OCI-LY3 (cell line): Measurements from ENCODE around the gene LPCAT2.

Experiments used
- H2AFZ ChIP-seq: fragments of 200-600, 300-600 bp; shearing (Covaris generic); 2 replicates; pipeline ENCODE4 v1.6.0; 2014; ENCODE audit warnings: antibody characterized with exemption, low read depth, low read length
- H3K27ac ChIP-seq: fragments of 200-600, 300-600 bp; sonication (generic); 2 replicates; pipeline ENCODE4 v1.5.1; 2014; ENCODE audit warnings: mild to moderate bottlenecking, low read length, moderate library complexity, mixed read lengths
- H3K27me3 ChIP-seq: fragments of 200-600, 300-600 bp; sonication (generic); 2 replicates; pipeline ENCODE4 v1.6.1; 2014; ENCODE audit warnings: low read depth, low read length, mixed read lengths
- H3K36me3 ChIP-seq: fragments of 200-600, 300-600 bp; sonication (generic); replicated peaks from 2 replicates; pipeline ENCODE3; 2014; ENCODE audit warnings: low read depth, low read length, mixed read lengths
- H3K4me1 ChIP-seq: fragments of 300-600, 200-600 bp; sonication (generic); 2 replicates; pipeline ENCODE4 v1.6.1; 2014; ENCODE audit warnings: low read length, mixed read lengths
- H3K4me2 ChIP-seq: fragments of 200-600, 300-600 bp; sonication (generic); 2 replicates; pipeline ENCODE4 v1.6.1; 2014; ENCODE audit warnings: low read length, mixed read lengths
- H3K4me3 ChIP-seq: fragments of 300-600, 200-600 bp; sonication (generic); 2 replicates; pipeline ENCODE4 v1.5.1; 2014; ENCODE audit warnings: antibody characterized with exemption, mild to moderate bottlenecking, low read length, moderate library complexity
- H3K79me2 ChIP-seq: fragments of 300-600, 200-600 bp; shearing (Covaris generic); 2 replicates; pipeline ENCODE4 v1.6.1; 2014; ENCODE audit warnings: mild to moderate bottlenecking, low read length, mixed read lengths
- H3K9ac ChIP-seq: fragments of 300-600, 200-600 bp; shearing (Covaris generic); 2 replicates; pipeline ENCODE4 v1.6.0; 2014; ENCODE audit warnings: mild to moderate bottlenecking, low read length, moderate library complexity
- H3K9me3 ChIP-seq: fragments of 200-600, 300-600 bp; shearing (Covaris generic); 2 replicates; pipeline ENCODE4 v1.6.1; 2014; ENCODE audit warnings: low read length, mixed read lengths; ENCODE audit not compliant: insufficient read depth
- H4K20me1 ChIP-seq: fragments of 200-600, 300-600 bp; sonication (generic); 2 replicates; pipeline ENCODE4 v1.6.1; 2016; ENCODE audit warnings: low read length, mixed read lengths; ENCODE audit not compliant: insufficient read depth
- CTCF ChIP-seq: fragments of 200-600, 300-600 bp; sonication (generic); IDR thresholded peaks from 2 replicates; pipeline ENCODE4 v1.5.1; 2014; ENCODE audit warnings: antibody characterized with exemption, low read length, low read depth
- EZH2phosphoT487 ChIP-seq: fragments of 200-600 bp; shearing (Covaris generic); IDR thresholded peaks from 2 replicates; pipeline ENCODE4 v1.6.1; 2018; ENCODE audit warnings: antibody characterized with exemption, mixed run types, low read depth

The LPCAT2 gene

GRCh38 chr16:55490301-55490700, 18.6 kb upstream of the LPCAT2 start:
- no peaks in the 10 kb centered on the region for H3K36me3 ChIP-seq
- no peak overlapping the region for H2AFZ ChIP-seq
- H3K4me2 ChIP-seq = no peak overlapping the region
- no peaks in the 10 kb centered on the region for H3K79me2 ChIP-seq
- H3K4me3 ChIP-seq = no peak overlapping the region
- H3K9me3 ChIP-seq = no peaks in the 10 kb centered on the region
- H3K9ac ChIP-seq = no peak overlapping the region
- no peaks in the 10 kb centered on the region for H4K20me1 ChIP-seq
- no peaks in the 10 kb centered on the region for H3K4me1 ChIP-seq
- no peak for TF ChIP-seq CTCF
- TF ChIP-seq EZH2phosphoT487 = no peak
- H3K27me3 ChIP-seq = no peaks in the 10 kb centered on the region
- H3K27ac ChIP-seq = no peak overlapping the region

- no peak for TF ChIP-seq CTCF
- no peak for TF ChIP-seq EZH2phosphoT487
- H3K36me3 ChIP-seq = no peaks in the 10 kb centered on the region
- no peak overlapping the region for H3K9ac ChIP-seq
- no peaks in the 10 kb centered on the region for H3K4me1 ChIP-seq
- H4K20me1 ChIP-seq = no peaks in the 10 kb centered on the region
- no peak overlapping the region for H3K27ac ChIP-seq
- H3K4me3 ChIP-seq = no peak overlapping the region
- no peaks in the 10 kb centered on the region for H3K9me3 ChIP-seq
- no peaks in the 10 kb centered on the region for H3K27me3 ChIP-seq
- H3K79me2 ChIP-seq = no peaks in the 10 kb centered on the region
- no peak overlapping the region for H2AFZ ChIP-seq
- H3K4me2 ChIP-seq = no peak overlapping the region
These were observed 17.2 kb upstream of the LPCAT2 start for GRCh38 chr16:55491691-55492090.

- no peak overlapping the region for H3K4me3 ChIP-seq
- no peak overlapping the region for H3K4me2 ChIP-seq
- no peaks in the 10 kb centered on the region for H3K79me2 ChIP-seq
- H3K27me3 ChIP-seq = no peaks in the 10 kb centered on the region
- no peak overlapping the region for H3K27ac ChIP-seq
- no peaks in the 10 kb centered on the region for H3K36me3 ChIP-seq
- no peaks in the 10 kb centered on the region for H3K4me1 ChIP-seq
- no peak overlapping the region for H3K9ac ChIP-seq
- H2AFZ ChIP-seq = no peak overlapping the region
- no peaks in the 10 kb centered on the region for H3K9me3 ChIP-seq
- H4K20me1 ChIP-seq = no peaks in the 10 kb centered on the region
- TF ChIP-seq EZH2phosphoT487 = no peak
- TF ChIP-seq CTCF = no peak
These were observed 16.0 kb upstream of the LPCAT2 start for GRCh38 chr16:55492756-55493380.

GRCh38 chr16:55494994-55495421, 13.9 kb upstream of the LPCAT2 start:
- Histone ChIP-seq H3K4me3 (no peak overlapping the region), H3K79me2 (no peaks in the 10 kb centered on the region), H4K20me1 (no peaks in the 10 kb centered on the region), H3K9ac (no peak overlapping the region), H2AFZ (no peak overlapping the region), H3K36me3 (no peaks in the 10 kb centered on the region), H3K27ac (no peak overlapping the region), H3K9me3 (no peaks in the 10 kb centered on the region), H3K27me3 (no peaks in the 10 kb centered on the region), H3K4me2 (no peak overlapping the region), H3K4me1 (no peaks in the 10 kb centered on the region)
- TF ChIP-seq CTCF (no peak), EZH2phosphoT487 (no peak)
